Neural progenitor cell (in vitro differentiated cells): Measurements from ENCODE around the gene POU5F1. TPM values are rescaled to one million over a fixed set of nuclear protein-coding genes. Genes with fewer than 3 reads are reported as not detected.
A peak's percentile ranks its signal among the peaks of the same experiment; 100 is the strongest.

Source experiments
- DNase-seq: peaks from one replicate; pipeline ENCODE4 v3.0.0-alpha.2; 2016; ENCODE audit warnings: low spot score
- H2AFZ ChIP-seq: fragments of 200-600 bp; sonication (generic); replicated peaks from 2 replicates; pipeline ENCODE4 v1.6.1; 2016; ENCODE audit warnings: antibody characterized with exemption
- H3F3A ChIP-seq: fragments of 200-600 bp; sonication (generic); 2 replicates; pipeline ENCODE4 v1.6.1; 2016; ENCODE audit warnings: antibody characterized with exemption, low read depth
- H3K27ac ChIP-seq: fragments of 200-600 bp; sonication (generic); 2 replicates; pipeline ENCODE4 v1.5.1; 2016; ENCODE audit warnings: mild to moderate bottlenecking
- H3K27me3 ChIP-seq: fragments of 200-600 bp; sonication (generic); 2 replicates; pipeline ENCODE4 v1.6.1; 2016; ENCODE audit warnings: mild to moderate bottlenecking, moderate library complexity
- H3K36me3 ChIP-seq: fragments of 200-600 bp; sonication (generic); 2 replicates; pipeline ENCODE4 v1.5.1; 2016
- H3K4me1 ChIP-seq: fragments of 200-600 bp; sonication (generic); 2 replicates; pipeline ENCODE4 v1.6.1; 2016; ENCODE audit warnings: mixed run types
- H3K4me2 ChIP-seq: fragments of 200-600 bp; sonication (generic); 2 replicates; pipeline ENCODE4 v1.6.1; 2016
- H3K4me3 ChIP-seq: fragments of 200-600 bp; sonication (generic); 2 replicates; pipeline ENCODE4 v1.5.1; 2016
- H3K79me2 ChIP-seq: fragments of 200-600 bp; sonication (generic); 2 replicates; pipeline ENCODE4 v1.6.1; 2016; ENCODE audit warnings: low read depth
- H3K9ac ChIP-seq: fragments of 200-600 bp; sonication (generic); 2 replicates; pipeline ENCODE4 v1.6.1; 2016
- H3K9me3 ChIP-seq: fragments of 200-600 bp; sonication (generic); 2 replicates; pipeline ENCODE4 v1.5.1; 2016; ENCODE audit warnings: low read depth
- H4K20me1 ChIP-seq: fragments of 200-600 bp; sonication (generic); 2 replicates; pipeline ENCODE4 v1.6.1; 2016; ENCODE audit warnings: low read depth
- H3K27ac Mint-ChIP-seq: 3 replicates; pipeline ENCODE4 v1.8.0; 2021; ENCODE audit warnings: mixed read lengths
- H3K27me3 Mint-ChIP-seq: 2 replicates; pipeline ENCODE4 v1.8.0; 2022; ENCODE audit warnings: low read depth, mild to moderate bottlenecking, inconsistent platforms, moderate library complexity, mixed read lengths; ENCODE audit not compliant: insufficient read depth
- H3K36me3 Mint-ChIP-seq: 3 replicates; pipeline ENCODE4 v1.8.0; 2021; ENCODE audit warnings: mixed read lengths
- H3K4me1 Mint-ChIP-seq: 3 replicates; pipeline ENCODE4 v1.8.0; 2021; ENCODE audit warnings: mixed read lengths
- H3K4me3 Mint-ChIP-seq: 3 replicates; pipeline ENCODE4 v1.8.0; 2021; ENCODE audit warnings: mild to moderate bottlenecking, moderate library complexity, mixed read lengths
- H3K9me3 Mint-ChIP-seq: 3 replicates; pipeline ENCODE4 v1.8.0; 2020; ENCODE audit warnings: mixed read lengths
- CTCF ChIP-seq: fragments of 200-600 bp; sonication (generic); IDR thresholded peaks from 2 replicates; pipeline ENCODE4 v1.5.1; 2017; ENCODE audit warnings: antibody characterized with exemption, mild to moderate bottlenecking
- EZH2 ChIP-seq: fragments of 200-600 bp; sonication (generic); IDR thresholded peaks from 2 replicates; pipeline ENCODE4 v1.6.1; 2017; ENCODE audit warnings: antibody characterized with exemption, mild to moderate bottlenecking, moderate library complexity
- EZH2phosphoT487 ChIP-seq: fragments of 200-600 bp; sonication (generic); IDR thresholded peaks from 2 replicates; pipeline ENCODE4 v1.6.1; 2017; ENCODE audit warnings: antibody characterized with exemption
- total RNA-seq: library from RNA; depleted of rRNA; stranded (reverse); fragments of >200 nt; gene quantifications from 2 replicates; pipeline ENCODE4 v1.2.3, GENCODE V29; 2015; ENCODE audit warnings: low replicate concordance

Gene POU5F1
- total RNA-seq, 1 donor from 2014 or later: 17.4 TPM

DNA sequence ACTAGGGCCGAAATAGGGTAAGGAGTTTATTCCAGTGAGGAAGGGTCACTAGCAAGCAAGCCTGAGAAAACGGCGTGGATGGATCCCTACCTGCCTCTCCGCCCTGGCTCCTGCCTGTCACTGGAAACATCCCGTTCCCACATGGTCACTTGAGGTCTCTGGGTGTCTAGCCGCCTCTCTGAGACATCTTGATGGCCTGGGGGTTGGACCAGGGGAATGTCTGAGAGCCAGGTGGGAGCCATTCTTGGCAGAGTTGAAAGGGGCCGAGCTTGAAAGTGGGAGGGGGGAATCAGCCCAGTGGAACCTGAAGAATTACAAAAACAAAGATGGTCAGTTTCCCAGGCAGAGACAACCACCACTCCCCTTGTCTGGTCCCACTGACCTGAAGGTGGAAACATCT, 13.8 kb downstream of the POU5F1 start:
- Mint-ChIP-seq H3K27ac (no peak overlapping the region), H3K4me1 (peaks cover 29% of the 10 kb centered on the region), H3K9me3 (no peaks in the 10 kb centered on the region), H3K4me3 (no peak overlapping the region), H3K27me3 (peaks cover 2% of the 10 kb centered on the region), H3K36me3 (peaks cover 13% of the 10 kb centered on the region)
- H3K9ac ChIP-seq: no peak overlapping the region
- peaks cover 10% of the 10 kb centered on the region for H3K4me1 ChIP-seq
- peaks cover 12% of the 10 kb centered on the region for H3K27me3 ChIP-seq
- no peak overlapping the region for H3K4me3 ChIP-seq
- TF ChIP-seq EZH2phosphoT487: no peak
- TF ChIP-seq EZH2: no peak
- TF ChIP-seq CTCF: no peak
- no peak overlapping the region for H2AFZ ChIP-seq
- H3F3A ChIP-seq: peaks cover 12% of the 10 kb centered on the region
- no peaks in the 10 kb centered on the region for H3K9me3 ChIP-seq
- peak overlapping the region; percentile 93 for H3K4me2 ChIP-seq
- H3K36me3 ChIP-seq: peaks cover 5% of the 10 kb centered on the region
- DNase-seq: no peak
- no peak overlapping the region for H3K27ac ChIP-seq
- H3K79me2 ChIP-seq: peaks cover 11% of the 10 kb centered on the region
- H4K20me1 ChIP-seq: no peaks in the 10 kb centered on the region

GRCh38 chr6:31154436-31154835, 16.0 kb downstream of the POU5F1 start:
- peaks cover 5% of the 10 kb centered on the region for H3K36me3 ChIP-seq
- no peak overlapping the region for H3K27ac ChIP-seq
- no peak overlapping the region for H3K4me3 Mint-ChIP-seq
- no peaks in the 10 kb centered on the region for H3K9me3 Mint-ChIP-seq
- peaks cover 24% of the 10 kb centered on the region for H3K4me1 Mint-ChIP-seq
- H3F3A ChIP-seq: peaks cover 11% of the 10 kb centered on the region
- DNase-seq: no peak
- TF ChIP-seq EZH2phosphoT487 (no peak), EZH2 (no peak), CTCF (no peak)
- peaks cover 7% of the 10 kb centered on the region for H3K4me1 ChIP-seq
- no peak overlapping the region for H3K4me3 ChIP-seq
- no peak overlapping the region for H3K27ac Mint-ChIP-seq
- H3K79me2 ChIP-seq: peaks cover 11% of the 10 kb centered on the region
- H3K27me3 Mint-ChIP-seq: peaks cover 2% of the 10 kb centered on the region
- peaks cover 5% of the 10 kb centered on the region for H3K27me3 ChIP-seq
- H2AFZ ChIP-seq: no peak overlapping the region
- peaks cover 18% of the 10 kb centered on the region for H3K36me3 Mint-ChIP-seq
- H4K20me1 ChIP-seq: no peaks in the 10 kb centered on the region
- H3K9me3 ChIP-seq: no peaks in the 10 kb centered on the region
- no peak overlapping the region for H3K9ac ChIP-seq
- H3K4me2 ChIP-seq: no peak overlapping the region

- no peaks in the 10 kb centered on the region for H3K9me3 Mint-ChIP-seq
- peaks cover 11% of the 10 kb centered on the region for H3K79me2 ChIP-seq
- H3K4me3 Mint-ChIP-seq: no peak overlapping the region
- H2AFZ ChIP-seq: no peak overlapping the region
- H3K4me3 ChIP-seq: no peak overlapping the region
- peaks cover 19% of the 10 kb centered on the region for H3K36me3 Mint-ChIP-seq
- peaks cover 2% of the 10 kb centered on the region for H3K27me3 Mint-ChIP-seq
- peaks cover 16% of the 10 kb centered on the region for H3K4me1 Mint-ChIP-seq
- no peak overlapping the region for H3K4me2 ChIP-seq
- DNase-seq: no peak
- H3F3A ChIP-seq: no peaks in the 10 kb centered on the region
- peaks cover 5% of the 10 kb centered on the region for H3K36me3 ChIP-seq
- no peak overlapping the region for H3K27ac ChIP-seq
- no peaks in the 10 kb centered on the region for H3K27me3 ChIP-seq
- H3K9me3 ChIP-seq: no peaks in the 10 kb centered on the region
- peaks cover 7% of the 10 kb centered on the region for H3K4me1 ChIP-seq
- H3K27ac Mint-ChIP-seq: peak overlapping the region; percentile 13
- TF ChIP-seq CTCF (no peak), EZH2 (no peak), EZH2phosphoT487 (no peak)
- no peak overlapping the region for H3K9ac ChIP-seq
- H4K20me1 ChIP-seq: no peaks in the 10 kb centered on the region
Observed at GRCh38 chr6:31152781-31153180, 17.7 kb downstream of the POU5F1 start.
